ENCODE measurements around the gene LANCL2. TPM values are rescaled to one million over a fixed set of nuclear protein-coding genes. Genes with fewer than 3 reads are reported as not detected.
A peak's percentile ranks its signal among the peaks of the same experiment; 100 is the strongest.

Gene LANCL2
- total and polyA plus RNA-seq, 2 experiments from 2014 or later: 11.7 to 13.8 TPM

DNA sequence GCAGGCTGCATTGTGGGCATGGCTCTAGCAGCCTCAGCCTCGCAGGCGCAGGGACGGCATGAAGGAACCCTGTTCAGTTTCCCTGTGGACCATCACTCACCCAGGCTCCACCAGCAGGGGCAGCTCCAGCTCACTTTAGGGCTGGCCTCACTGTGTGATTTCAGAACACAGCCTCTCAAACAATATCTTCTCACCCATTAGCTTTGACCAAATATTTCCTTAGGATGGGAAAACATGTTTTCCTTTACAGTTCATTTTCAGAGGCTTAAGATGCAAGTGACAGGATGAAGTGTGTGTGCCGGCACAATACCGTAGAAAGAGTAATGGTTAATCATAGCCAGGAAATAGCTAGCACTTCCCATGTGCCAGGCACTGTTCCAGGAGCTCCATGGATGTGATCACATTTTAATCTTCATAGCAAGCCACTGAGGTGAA, 58.2 kb downstream of the LANCL2 start:
- WGBS, 2 experiments (ENCODE audit: low coverage in 1 of 2, low lambda C conversion rate in 2 of 2, missing lambda C conversion rate in 2 of 2): 61 to 68% methylated on average over 5 of the region's 5 CpGs
- Histone ChIP-seq H3K4me1 (ENCODE audit: insufficient read depth) (peaks cover 18% of the 10 kb centered on the region), H3K27ac (no peak overlapping the region), H3K9me3 (ENCODE audit: low read depth) (no peaks in the 10 kb centered on the region), H3K4me3 (no peak overlapping the region), H3F3A (ENCODE audit: insufficient read depth) (peaks cover 19% of the 10 kb centered on the region), H3K27me3 (replicated peaks; ENCODE audit: insufficient read depth) (no peaks in the 10 kb centered on the region), H3K79me2 (ENCODE audit: insufficient read depth) (no peaks in the 10 kb centered on the region), H3K36me3 (ENCODE audit: low read depth) (no peaks in the 10 kb centered on the region), H3K9me2 (ENCODE audit: insufficient read depth) (no peaks in the 10 kb centered on the region), H2AFZ (no peak overlapping the region), H3K9ac (no peak overlapping the region), H4K20me1 (ENCODE audit: insufficient read depth) (no peaks in the 10 kb centered on the region), H3K4me2 (ENCODE audit: unreplicated experiment) (no peak overlapping the region)
- TF ChIP-seq EZH2phosphoT487 (IDR thresholded peaks at IDR 0.05; ENCODE audit: insufficient read depth, low read depth) (no peak), EZH2 (IDR thresholded peaks at IDR 0.05; ENCODE audit: insufficient read depth, poor library complexity, severe bottlenecking) (no peak)
- peak; percentile 65 for DNase-seq
- in situ Hi-C loops (cut with MboI): loop anchor here (5.0 kb wide), 1 partner anchor 131 kb away; no protein-coding TSS in a partner anchor

DNA sequence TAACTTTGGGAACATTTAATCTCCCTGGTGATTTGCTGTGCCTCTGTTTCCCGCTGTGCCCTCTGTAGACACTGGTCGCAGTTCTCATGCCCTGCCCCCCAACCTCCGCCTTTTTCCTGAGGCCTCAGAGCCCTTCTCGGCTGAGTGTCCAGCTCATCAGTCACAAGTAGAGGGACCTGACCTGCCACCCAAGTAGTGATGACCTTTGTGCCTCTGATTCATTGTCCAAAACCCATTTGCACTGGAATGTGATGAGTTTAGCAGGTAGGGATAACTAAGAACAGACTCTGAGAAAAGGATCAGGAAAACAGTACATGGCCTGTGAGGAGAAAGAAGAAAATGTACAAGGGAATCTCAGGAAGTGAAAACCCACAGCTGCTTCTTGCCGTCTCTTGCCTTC, 58.8 kb downstream of the LANCL2 start:
- Histone ChIP-seq H3K27me3 (replicated peaks; ENCODE audit: insufficient read depth) (no peaks in the 10 kb centered on the region), H2AFZ (no peak overlapping the region), H3K9me3 (ENCODE audit: low read depth) (no peaks in the 10 kb centered on the region), H3K4me1 (ENCODE audit: insufficient read depth) (peaks cover 18% of the 10 kb centered on the region), H3K9me2 (ENCODE audit: insufficient read depth) (no peaks in the 10 kb centered on the region), H4K20me1 (ENCODE audit: insufficient read depth) (no peaks in the 10 kb centered on the region), H3K27ac (no peak overlapping the region), H3F3A (ENCODE audit: insufficient read depth) (peaks cover 19% of the 10 kb centered on the region), H3K4me2 (ENCODE audit: unreplicated experiment) (no peak overlapping the region), H3K4me3 (no peak overlapping the region), H3K9ac (no peak overlapping the region), H3K79me2 (ENCODE audit: insufficient read depth) (no peaks in the 10 kb centered on the region), H3K36me3 (ENCODE audit: low read depth) (no peaks in the 10 kb centered on the region)
- WGBS, 2 experiments (ENCODE audit: low coverage in 1 of 2, low lambda C conversion rate in 2 of 2, missing lambda C conversion rate in 2 of 2): 84 to 86% methylated on average over 5 of the region's 5 CpGs
- in situ Hi-C loops (cut with MboI): loop anchor here (5.0 kb wide), 1 partner anchor 132 kb away; no protein-coding TSS in a partner anchor
- no peak for DNase-seq
- TF ChIP-seq EZH2 (IDR thresholded peaks at IDR 0.05; ENCODE audit: insufficient read depth, poor library complexity, severe bottlenecking): no peak
- no peak for TF ChIP-seq EZH2phosphoT487 (IDR thresholded peaks at IDR 0.05; ENCODE audit: insufficient read depth, low read depth)

DNA sequence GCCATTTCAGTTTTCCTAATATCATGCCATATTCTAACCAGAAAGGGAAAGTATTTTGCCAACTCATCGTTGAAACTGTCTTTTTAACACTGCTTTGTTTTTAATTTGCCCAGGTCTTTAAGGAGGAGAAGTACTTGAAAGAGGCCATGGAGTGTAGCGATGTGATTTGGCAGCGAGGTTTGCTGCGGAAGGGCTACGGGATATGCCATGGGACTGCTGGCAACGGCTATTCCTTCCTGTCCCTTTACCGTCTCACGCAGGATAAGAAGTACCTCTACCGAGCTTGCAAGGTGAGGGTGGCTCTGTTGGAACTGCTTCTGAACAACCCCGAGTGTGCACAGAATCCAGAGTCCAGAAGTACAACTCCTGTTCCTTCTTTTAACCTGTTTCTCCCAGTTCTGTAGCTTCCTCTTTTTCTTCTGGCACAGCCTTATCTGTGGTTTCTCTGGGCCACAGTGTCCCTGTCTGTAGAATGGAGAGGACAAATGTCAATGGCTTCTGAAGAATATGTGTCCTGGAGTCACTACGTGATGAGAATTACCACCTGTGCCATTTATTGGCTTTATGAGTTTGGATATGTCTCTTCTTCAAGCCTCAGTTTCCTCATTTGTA, 60.1 kb downstream of the LANCL2 start:
- no peaks in the 10 kb centered on the region for H3K9me3 ChIP-seq (ENCODE audit: low read depth)
- DNase-seq: no peak
- WGBS, 2 experiments (ENCODE audit: low coverage in 1 of 2, low lambda C conversion rate in 2 of 2, missing lambda C conversion rate in 2 of 2): 98% methylated on average over 11 of the region's 11 CpGs
- H3K4me3 ChIP-seq: no peak overlapping the region
- no peak overlapping the region for H2AFZ ChIP-seq
- no peaks in the 10 kb centered on the region for H3K27me3 ChIP-seq (replicated peaks; ENCODE audit: insufficient read depth)
- H3F3A ChIP-seq (ENCODE audit: insufficient read depth): peaks cover 19% of the 10 kb centered on the region
- in situ Hi-C loops (cut with MboI): no loop called here
- no peaks in the 10 kb centered on the region for H3K9me2 ChIP-seq (ENCODE audit: insufficient read depth)
- no peaks in the 10 kb centered on the region for H3K36me3 ChIP-seq (ENCODE audit: low read depth)
- H3K27ac ChIP-seq: no peak overlapping the region
- H4K20me1 ChIP-seq (ENCODE audit: insufficient read depth): no peaks in the 10 kb centered on the region
- H3K79me2 ChIP-seq (ENCODE audit: insufficient read depth): no peaks in the 10 kb centered on the region
- H3K4me2 ChIP-seq (ENCODE audit: unreplicated experiment): no peak overlapping the region
- TF ChIP-seq EZH2 (IDR thresholded peaks at IDR 0.05; ENCODE audit: insufficient read depth, poor library complexity, severe bottlenecking): no peak
- TF ChIP-seq EZH2phosphoT487 (IDR thresholded peaks at IDR 0.05; ENCODE audit: insufficient read depth, low read depth): no peak
- H3K9ac ChIP-seq: no peak overlapping the region
- H3K4me1 ChIP-seq (ENCODE audit: insufficient read depth): peaks cover 17% of the 10 kb centered on the region

DNA sequence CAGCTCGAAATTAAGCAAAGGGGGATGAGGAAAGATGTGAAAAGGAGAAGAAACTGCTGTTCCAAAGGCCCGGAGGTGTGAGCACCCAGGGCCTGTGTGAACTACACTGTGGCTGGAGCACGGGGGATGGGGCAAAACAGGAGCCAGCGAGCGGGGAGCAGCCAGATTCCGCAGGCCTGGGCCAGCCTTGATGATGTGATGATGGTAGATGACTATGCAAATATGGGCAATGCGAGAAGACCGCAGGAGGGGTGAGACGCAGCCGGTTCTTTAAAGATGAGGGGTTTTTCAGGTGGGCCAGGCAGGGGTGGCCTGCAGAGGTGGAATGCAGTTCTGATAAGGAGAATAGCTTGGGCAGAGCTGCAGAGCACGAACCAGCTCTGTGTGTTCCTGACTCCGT, 61.5 kb downstream of the LANCL2 start:
- in situ Hi-C loops (cut with MboI): no loop called here
- no peak overlapping the region for H2AFZ ChIP-seq
- H3K27me3 ChIP-seq (replicated peaks; ENCODE audit: insufficient read depth): no peaks in the 10 kb centered on the region
- WGBS, 2 experiments (ENCODE audit: low coverage in 1 of 2, low lambda C conversion rate in 2 of 2, missing lambda C conversion rate in 2 of 2): 94 to 96% methylated on average over 12 of the region's 12 CpGs
- DNase-seq: no peak
- H3K9ac ChIP-seq: no peak overlapping the region
- no peak overlapping the region for H3K4me2 ChIP-seq (ENCODE audit: unreplicated experiment)
- H3K27ac ChIP-seq: no peak overlapping the region
- H3K4me3 ChIP-seq: no peak overlapping the region
- peaks cover 11% of the 10 kb centered on the region; the same call in 1 of the 2 replicates for H3F3A ChIP-seq (ENCODE audit: insufficient read depth)
- H4K20me1 ChIP-seq (ENCODE audit: insufficient read depth): no peaks in the 10 kb centered on the region
- H3K79me2 ChIP-seq (ENCODE audit: insufficient read depth): no peaks in the 10 kb centered on the region
- no peaks in the 10 kb centered on the region for H3K9me3 ChIP-seq (ENCODE audit: low read depth)
- TF ChIP-seq EZH2phosphoT487 (IDR thresholded peaks at IDR 0.05; ENCODE audit: insufficient read depth, low read depth) (no peak), EZH2 (IDR thresholded peaks at IDR 0.05; ENCODE audit: insufficient read depth, poor library complexity, severe bottlenecking) (no peak)
- peaks cover 10% of the 10 kb centered on the region for H3K4me1 ChIP-seq (ENCODE audit: insufficient read depth)
- no peaks in the 10 kb centered on the region for H3K36me3 ChIP-seq (ENCODE audit: low read depth)
- no peaks in the 10 kb centered on the region for H3K9me2 ChIP-seq (ENCODE audit: insufficient read depth)

Data from GM23248 (cell line).